Right lobe of liver (tissue), 4 donors: ENCODE results near the gene ACTR3C.

Source experiments
- CTCF ChIP-seq, 4 donors: fragments of 200-600 bp in 3 of 4; fragments of 450-650 bp in 1 of 4; IDR thresholded peaks; one replicate each; pipeline versions ENCODE4 v1.5.1 to v1.8.0; 2016 to 2022; ENCODE audit warnings: antibody characterized with exemption in 4 of 4, mild to moderate bottlenecking in 2 of 4
- POLR2A ChIP-seq: fragments of 450-650 bp; IDR thresholded peaks from one replicate; pipeline ENCODE4 v1.6.1; 2017; ENCODE audit warnings: antibody characterized with exemption, mild to moderate bottlenecking
- donor health status: DM: no; HTN: no; CAD: no.
- donor health status: DM: no; HTN: no; CAD: no.
- donor health status: DM: no; HTN: yes; CAD: no.

GRCh38 chr7:150356265-150356897, 33.0 kb upstream of the ACTR3C start:
- TF ChIP-seq CTCF (IDR thresholded peaks at IDR 0.05) (peak; percentile 41 to 70 (median 66)), POLR2A (no peak)
